Pancreas (tissue), 10 donors: ENCODE results near the gene NUDT13. TPM values are rescaled to one million over a fixed set of nuclear protein-coding genes. Genes with fewer than 3 reads are reported as not detected.

Source experiments
- ATAC-seq, 4 donors: fragments of 200-7000 bp; cut with Tn5 transposase; one replicate each; pipeline versions ENCODE4 v1.8.0 to v1.9.1; 2020; ENCODE audit warnings: mild to moderate bottlenecking in 4 of 4, moderate library complexity in 4 of 4
- DNase-seq, 6 donors: peaks; one replicate each; pipeline ENCODE4 v3.0.0-alpha.2; 2020
- FAIRE-seq: peaks from 2 replicates; lab custom pipeline; 2012; peaks lifted over from hg19 to GRCh38; lab: Jason Lieb, UNC
- H3K27ac ChIP-seq, 4 donors: fragments of 200-600 bp; sonication (generic); 1 replicate in 3 of 4; 2 replicates in 1 of 4; pipeline versions ENCODE4 v1.5.0 to v1.8.0; 2020
- H3K27me3 ChIP-seq, 4 donors: fragments of 200-600 bp; one replicate each; pipeline ENCODE4 v1.8.0; 2021
- H3K36me3 ChIP-seq, 3 donors: fragments of 200-600 bp; sonication (generic) in 1 of 3; one replicate each; pipeline versions ENCODE4 v1.5.0 to v1.8.0; 2020 to 2021
- H3K4me1 ChIP-seq, 3 donors: fragments of 200-600 bp; one replicate each; pipeline ENCODE4 v1.8.0; 2021
- H3K4me3 ChIP-seq, 4 donors: fragments of 200-600 bp; sonication (generic) in 2 of 4; one replicate each; pipeline versions ENCODE4 v1.5.0 to v1.8.0; 2020 to 2021
- H3K9me3 ChIP-seq, 4 donors: fragments of 200-600 bp; one replicate each; pipeline ENCODE4 v1.8.0; 2021
- WGBS, 2 donors: extraction: QIAGEN DNeasy Blood & Tissue Kit; methylation state at CpG; one replicate each; pipeline ENCODE4 v1.1.7; 2013; 5-methylcytosine and 5-hydroxymethylcytosine counted together
- intact Hi-C, 3 donors: fragments of 100-400 bp; cut with DNase I; formaldehyde crosslinking; loops; one replicate each; pipeline versions ENCODE4 v1.11.1 to v1.14.2; 2022
- polyA plus RNA-seq, 2 donors: library from polyadenylated mRNA; stranded (reverse); fragments of 200-250 nt; gene quantifications; one replicate each; pipeline ENCODE4 v1.2.3, GENCODE V29; 2013
- total RNA-seq, 6 donors: library from RNA; stranded (reverse); fragmentation: NEBNext Ultra II Directional in 4 of 6; extraction: Animal tissue kit (Norgen Biotek cat#: 25700) in 4 of 6; gene quantifications; one replicate each; pipeline versions ENCODE4 v1.2.1 to v1.2.4, GENCODE V29; 2021 to 2023
- TF ChIP-seq, protein P1 (sequence below), 4 donors: fragments of 200-600 bp; sonication (generic) in 3 of 4; IDR thresholded peaks; one replicate each; pipeline versions ENCODE4 v1.5.0 to v1.8.0; 2021; ENCODE audit warnings: antibody characterized with exemption in 4 of 4
- donor health status: healthy with polysubstance abuse.
- donor health status: DM: no; HTN: no; CAD: no; lungs with moderate emphysema.
- donor health status: DM: no; HTN: no; CAD: no.
- donor health status: control.
- donor health status: control.
- donor health status: Bipolar disorder and iron deficiency.
- donor health status: DM: yes; HTN: yes; CAD: no.
- donor health status: DM: no; HTN: no; CAD: no.
- donor health status: DM: no; HTN: no; CAD: no.
- donor health status: DM: yes; HTN: yes; CAD: no.

NUDT13 gene
- total and polyA plus RNA-seq, 8 donors = 0.95 to 2.4 (median 1.3) TPM

DNA sequence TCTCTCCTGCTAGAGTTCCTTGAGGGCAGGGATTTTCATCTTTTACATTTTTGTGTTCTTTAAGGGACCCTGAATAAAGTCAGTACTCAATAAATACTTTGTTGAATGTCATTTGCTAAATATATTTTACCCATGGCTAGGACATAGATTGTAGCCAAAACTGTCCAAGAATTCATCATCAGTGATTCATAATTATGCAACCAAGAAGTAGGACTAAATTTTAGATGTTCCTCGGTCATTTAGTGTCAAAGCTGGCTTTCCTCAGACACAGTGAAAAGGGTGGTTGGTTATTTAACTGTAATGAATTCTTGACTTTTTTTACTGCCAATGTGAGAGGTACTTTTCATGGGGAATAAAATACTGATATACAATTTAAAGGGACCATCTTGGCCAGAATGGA is 3.3 kb downstream of the NUDT13 start:
- no peaks in the 10 kb centered on the region for H3K36me3 ChIP-seq
- H3K27ac ChIP-seq = no peak overlapping the region
- intact Hi-C loops = no loop called here
- H3K27me3 ChIP-seq = no peaks in the 10 kb centered on the region
- no peaks in the 10 kb centered on the region for H3K4me1 ChIP-seq
- DNase-seq (no peak), FAIRE-seq (no peak), ATAC-seq (no peak)
- TF ChIP-seq, protein P1, sequence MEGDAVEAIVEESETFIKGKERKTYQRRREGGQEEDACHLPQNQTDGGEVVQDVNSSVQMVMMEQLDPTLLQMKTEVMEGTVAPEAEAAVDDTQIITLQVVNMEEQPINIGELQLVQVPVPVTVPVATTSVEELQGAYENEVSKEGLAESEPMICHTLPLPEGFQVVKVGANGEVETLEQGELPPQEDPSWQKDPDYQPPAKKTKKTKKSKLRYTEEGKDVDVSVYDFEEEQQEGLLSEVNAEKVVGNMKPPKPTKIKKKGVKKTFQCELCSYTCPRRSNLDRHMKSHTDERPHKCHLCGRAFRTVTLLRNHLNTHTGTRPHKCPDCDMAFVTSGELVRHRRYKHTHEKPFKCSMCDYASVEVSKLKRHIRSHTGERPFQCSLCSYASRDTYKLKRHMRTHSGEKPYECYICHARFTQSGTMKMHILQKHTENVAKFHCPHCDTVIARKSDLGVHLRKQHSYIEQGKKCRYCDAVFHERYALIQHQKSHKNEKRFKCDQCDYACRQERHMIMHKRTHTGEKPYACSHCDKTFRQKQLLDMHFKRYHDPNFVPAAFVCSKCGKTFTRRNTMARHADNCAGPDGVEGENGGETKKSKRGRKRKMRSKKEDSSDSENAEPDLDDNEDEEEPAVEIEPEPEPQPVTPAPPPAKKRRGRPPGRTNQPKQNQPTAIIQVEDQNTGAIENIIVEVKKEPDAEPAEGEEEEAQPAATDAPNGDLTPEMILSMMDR (IDR thresholded peaks at IDR 0.05) = no peak
- WGBS, 2 donors = 81 to 88% methylated on average over 1 of the region's 1 CpG
- H3K9me3 ChIP-seq = no peaks in the 10 kb centered on the region
- H3K4me3 ChIP-seq = no peak overlapping the region

DNA sequence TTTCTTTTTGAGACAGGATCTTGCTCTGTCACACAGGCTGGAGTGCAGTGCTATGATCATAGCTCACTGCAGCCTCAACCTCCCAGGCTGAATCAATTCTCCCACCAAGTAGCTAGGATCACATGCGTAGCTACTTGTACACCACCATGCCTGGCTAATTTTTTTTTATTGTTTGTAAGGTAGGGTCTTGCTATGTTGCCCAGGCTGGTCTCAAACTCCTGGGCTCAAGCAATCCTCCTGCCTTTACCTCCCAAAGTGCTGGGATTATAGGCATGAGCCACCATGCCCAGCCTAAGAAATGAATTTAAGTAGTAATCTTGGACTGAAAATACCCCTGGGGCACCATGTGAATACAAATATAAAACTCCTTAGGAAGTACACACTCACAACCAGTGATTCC is 5.8 kb downstream of the NUDT13 start:
- whole genome bisulfite sequencing, 2 donors = 94 to 97% methylated on average over 1 of the region's 1 CpG

GRCh38 chr10:73117976-73118743 is 7.9 kb downstream of the NUDT13 start:
- Histone ChIP-seq H3K9me3 (no peaks in the 10 kb centered on the region), H3K27me3 (no peaks in the 10 kb centered on the region), H3K36me3 (no peaks in the 10 kb centered on the region), H3K27ac (no peak overlapping the region), H3K4me1 (no peaks in the 10 kb centered on the region), H3K4me3 (no peak overlapping the region)
- DNase-seq (no peak), ATAC-seq (peak in 1 of 4 donors; percentile 50), FAIRE-seq (no peak)
- TF ChIP-seq, protein P1 (IDR thresholded peaks at IDR 0.05) = no peak
- intact Hi-C loops = no loop called here
- WGBS, 2 donors = 62 to 67% methylated on average over 5 of the region's 5 CpGs

More for the DNA sequence above, 5.8 kb downstream of the NUDT13 start:
- H3K4me1 ChIP-seq = no peaks in the 10 kb centered on the region
- intact Hi-C loops = no loop called here
- no peaks in the 10 kb centered on the region for H3K9me3 ChIP-seq
- H3K4me3 ChIP-seq = no peak overlapping the region
- no peaks in the 10 kb centered on the region for H3K36me3 ChIP-seq
- no peak for FAIRE-seq
- no peaks in the 10 kb centered on the region for H3K27me3 ChIP-seq
- no peak for ATAC-seq
- TF ChIP-seq, protein P1 (IDR thresholded peaks at IDR 0.05) = no peak
- no peak overlapping the region for H3K27ac ChIP-seq
- no peak for DNase-seq

DNA sequence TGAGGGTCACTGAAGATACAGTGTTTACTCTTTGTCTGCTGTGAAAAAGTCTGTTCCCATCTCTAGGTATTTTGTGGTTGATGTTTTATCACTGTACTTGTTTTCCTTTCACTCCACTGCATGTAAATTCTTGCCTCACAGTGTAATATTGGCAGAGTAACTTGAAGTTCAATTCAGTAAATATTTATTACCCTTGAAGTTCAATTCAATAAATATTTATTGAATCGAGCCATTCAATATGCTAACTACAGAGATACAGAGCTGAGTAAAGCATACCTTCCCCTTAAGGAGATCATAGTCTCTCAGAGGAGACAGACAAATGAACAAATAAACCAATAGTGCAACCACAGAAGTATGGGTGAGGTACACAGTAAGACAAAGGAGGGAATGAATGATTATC is 9.2 kb downstream of the NUDT13 start:
- Histone ChIP-seq H3K36me3 (no peaks in the 10 kb centered on the region), H3K27ac (no peak overlapping the region), H3K4me3 (no peak overlapping the region), H3K27me3 (no peaks in the 10 kb centered on the region), H3K9me3 (no peaks in the 10 kb centered on the region), H3K4me1 (no peaks in the 10 kb centered on the region)
- WGBS, 2 donors = 29 to 35% methylated on average over 1 of the region's 1 CpG
- intact Hi-C loops = no loop called here
- ATAC-seq (no peak), DNase-seq (no peak), FAIRE-seq (no peak)
- TF ChIP-seq, protein P1 (IDR thresholded peaks at IDR 0.05) = no peak

DNA sequence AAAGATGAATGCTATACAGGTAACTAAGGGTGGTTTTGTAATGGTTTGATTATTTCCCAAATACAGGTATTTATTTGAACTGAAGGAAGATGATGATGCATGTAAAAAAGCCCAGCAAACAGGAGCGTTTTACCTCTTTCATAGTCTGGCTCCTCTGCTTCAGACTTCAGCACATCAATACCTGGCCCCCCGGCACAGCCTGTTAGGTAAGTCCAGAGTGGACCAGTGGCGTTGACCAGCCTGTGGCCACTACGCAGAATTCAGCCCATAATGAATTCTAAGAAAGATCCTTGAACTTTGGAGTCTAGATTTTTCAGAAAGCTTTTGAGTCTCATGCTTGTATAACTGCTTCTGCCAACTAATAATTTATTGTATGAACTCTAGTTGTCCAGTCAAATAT is 9.7 kb downstream of the NUDT13 start:
- FAIRE-seq (no peak), DNase-seq (no peak), ATAC-seq (no peak)
- TF ChIP-seq, protein P1 (IDR thresholded peaks at IDR 0.05) = no peak
- Histone ChIP-seq H3K36me3 (no peaks in the 10 kb centered on the region), H3K4me3 (no peak overlapping the region), H3K27ac (no peak overlapping the region), H3K27me3 (no peaks in the 10 kb centered on the region), H3K9me3 (no peaks in the 10 kb centered on the region), H3K4me1 (no peaks in the 10 kb centered on the region)
- WGBS, 2 donors = 71 to 83% methylated on average over 4 of the region's 4 CpGs
- intact Hi-C loops = no loop called here
